NCI-H1694 treated with DMSO at 0.1 percent for 48 hours (cell line): ENCODE measurements around the gene BEND4.

Source experiments
- DNase-seq: peaks from one replicate; lab custom pipeline; 2025; lab: John Stamatoyannopoulos, UW

Gene BEND4

GRCh38 chr4:42104521-42104920 is 47.9 kb downstream of the BEND4 start:
- no peak for DNase-seq

GRCh38 chr4:42101446-42101975 is 50.9 kb downstream of the BEND4 start:
- DNase-seq = no peak

GRCh38 chr4:42088386-42088785 is 64.1 kb downstream of the BEND4 start:
- DNase-seq = no peak

GRCh38 chr4:42083816-42084215 is 68.6 kb downstream of the BEND4 start:
- no peak for DNase-seq

GRCh38 chr4:42080306-42080705 is 72.1 kb downstream of the BEND4 start:
- no peak for DNase-seq

- no peak for DNase-seq
Measured at GRCh38 chr4:42078184-42078801, 74.2 kb downstream of the BEND4 start.

- DNase-seq = no peak
Measured at GRCh38 chr4:42074294-42074693, 78.2 kb downstream of the BEND4 start.

- DNase-seq = no peak
Measured at GRCh38 chr4:42070463-42070862, 82.0 kb downstream of the BEND4 start.

- no peak for DNase-seq
Measured at GRCh38 chr4:42067264-42067663, 85.2 kb downstream of the BEND4 start.

GRCh38 chr4:42066402-42066801 is 86.1 kb downstream of the BEND4 start:
- DNase-seq = no peak
